ENCODE data around the gene BCAS3.
A peak's percentile ranks its signal among the peaks of the same experiment; 100 is the strongest.
"Not testable (repeated sequence)": the region's sequence is repeated elsewhere in the genome, so short reads cannot be mapped to it uniquely, and the experiment has no call there.

BCAS3 gene
- total RNA-seq: 31.3 to 58.1 (median 47.4) reads per million in 4 donors

DNA sequence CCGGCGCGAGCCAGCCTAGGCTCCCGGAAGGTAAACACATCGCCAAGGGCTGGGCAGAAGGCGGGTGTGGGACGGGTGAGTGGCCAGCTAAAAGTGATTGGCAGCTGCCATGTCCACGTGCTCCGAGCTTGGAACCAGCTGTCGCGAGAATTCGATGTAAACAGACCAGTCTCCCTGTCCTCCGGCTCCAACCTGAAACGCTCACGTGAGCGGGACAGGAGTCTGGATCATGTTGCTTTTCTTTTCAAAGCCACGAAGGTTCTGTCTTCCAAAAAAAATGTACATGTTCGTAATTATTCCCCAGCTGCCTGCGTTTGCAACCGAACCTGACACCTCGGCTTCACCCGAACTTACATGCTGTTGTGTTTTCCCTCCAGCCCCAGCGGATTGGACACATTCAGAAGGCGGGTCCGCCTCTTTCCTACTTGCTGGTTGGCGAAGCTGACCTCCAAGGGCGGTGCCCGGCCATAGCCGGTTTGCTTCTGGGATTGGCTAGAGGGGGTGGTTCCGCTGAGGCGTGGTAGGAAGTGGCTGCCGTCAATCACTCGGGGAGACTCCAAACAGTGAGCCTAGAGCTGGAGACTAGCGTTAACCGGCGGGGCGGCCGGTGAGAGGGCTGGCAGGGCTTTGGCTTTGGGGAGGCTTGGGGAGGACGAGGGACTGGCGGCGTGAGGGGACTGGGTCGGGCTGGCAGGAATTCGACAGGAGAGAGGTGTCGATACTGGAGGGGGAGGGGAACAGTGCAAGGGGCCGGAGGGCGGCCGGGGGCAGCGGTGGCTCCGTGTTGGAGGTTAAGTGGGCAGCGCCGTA lies at the start of gene BCAS3:
BCAS3 (plus strand) TSS at position 544 of the 810 bp plus-strand sequence.
- DNase-seq: peak; percentile 91 to 98 (median 95)

GRCh38 chr17:60628252-60628889 lies 49.3 kb upstream of the BCAS3 start:
- no peak for DNase-seq

DNA sequence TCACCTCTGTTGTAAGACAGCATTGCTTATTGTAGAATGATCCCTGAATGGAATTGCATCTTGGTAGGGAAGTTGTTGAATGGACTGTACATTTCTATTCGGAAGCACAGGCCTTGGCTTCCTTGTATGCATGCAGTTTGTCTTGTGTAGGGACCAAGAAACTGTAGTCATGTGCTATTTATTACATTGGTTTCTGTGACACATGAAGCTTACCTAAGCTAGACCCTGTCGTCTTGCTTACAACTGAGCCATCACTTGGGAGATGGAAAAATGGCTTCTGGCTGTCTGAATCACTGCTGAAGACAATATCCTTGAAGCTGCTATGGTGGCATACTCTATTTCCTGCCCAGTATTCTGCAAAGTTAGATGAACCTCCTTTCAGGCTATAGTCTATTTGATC lies 48.5 kb upstream of the BCAS3 start:
- DNase-seq: no peak

DNA sequence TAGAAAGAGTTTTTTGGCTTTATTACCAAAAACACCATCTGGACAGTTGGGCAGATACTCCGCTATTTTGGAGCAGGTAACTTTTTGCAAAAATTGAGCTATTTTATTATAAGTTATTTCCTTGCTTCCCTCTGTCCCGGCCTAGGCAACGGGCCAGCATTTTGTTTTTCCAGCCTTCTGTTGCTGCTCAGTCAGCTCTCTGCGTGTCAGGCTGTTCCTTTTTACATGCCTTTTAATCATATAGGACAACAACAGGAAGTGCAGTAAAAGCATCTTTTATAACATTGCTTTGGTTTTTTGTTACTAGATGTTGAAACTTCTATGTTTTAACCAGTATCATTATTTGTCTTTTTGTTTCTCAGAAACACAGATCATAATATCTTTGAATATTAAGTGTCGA lies 47.3 kb upstream of the BCAS3 start:
- no peak for DNase-seq

- no peak for DNase-seq
Measured at GRCh38 chr17:60631119-60631518, 46.5 kb upstream of the BCAS3 start.

DNA sequence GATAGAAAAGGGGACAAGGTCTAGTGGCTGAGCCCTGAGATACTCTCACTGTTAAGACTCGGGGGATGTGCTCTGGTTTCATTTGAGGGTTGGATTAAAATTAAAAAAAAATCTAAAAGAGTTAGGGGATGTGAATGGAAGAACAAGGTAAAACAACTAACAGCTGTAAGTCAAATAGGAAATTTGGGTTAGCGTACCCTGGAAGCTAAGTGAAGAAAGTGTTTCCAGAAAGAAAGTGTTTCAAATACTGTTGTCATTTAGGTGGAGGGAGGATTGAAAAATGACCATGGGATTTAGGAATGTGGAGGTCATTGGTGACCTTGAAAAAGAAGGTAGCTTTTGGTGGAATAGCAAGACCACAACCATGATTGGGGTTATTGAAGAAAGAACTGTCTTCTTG lies 40.0 kb upstream of the BCAS3 start:
- no peak for DNase-seq

GRCh38 chr17:60639019-60639330 lies 38.7 kb upstream of the BCAS3 start:
- DNase-seq: no peak

DNA sequence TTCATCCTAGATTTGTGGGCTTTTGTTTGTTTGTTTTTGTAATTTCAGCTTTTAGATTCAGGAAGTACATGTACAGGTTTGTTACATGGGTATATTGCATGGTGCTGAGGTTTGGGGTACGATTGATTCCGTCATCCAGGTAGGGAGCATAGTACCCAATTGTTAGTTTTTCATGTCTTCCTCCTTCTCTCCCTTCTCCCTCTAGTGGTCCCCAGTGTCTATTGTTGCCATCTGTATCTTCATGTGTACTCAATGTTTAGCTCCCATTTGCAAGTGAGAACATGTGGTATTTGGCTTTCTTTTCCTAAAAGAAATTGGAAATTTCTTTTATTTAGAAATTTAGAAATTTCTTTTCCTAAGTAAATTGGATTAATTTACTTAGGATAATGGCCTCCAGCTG lies 37.1 kb upstream of the BCAS3 start:
- DNase-seq: no peak

DNA sequence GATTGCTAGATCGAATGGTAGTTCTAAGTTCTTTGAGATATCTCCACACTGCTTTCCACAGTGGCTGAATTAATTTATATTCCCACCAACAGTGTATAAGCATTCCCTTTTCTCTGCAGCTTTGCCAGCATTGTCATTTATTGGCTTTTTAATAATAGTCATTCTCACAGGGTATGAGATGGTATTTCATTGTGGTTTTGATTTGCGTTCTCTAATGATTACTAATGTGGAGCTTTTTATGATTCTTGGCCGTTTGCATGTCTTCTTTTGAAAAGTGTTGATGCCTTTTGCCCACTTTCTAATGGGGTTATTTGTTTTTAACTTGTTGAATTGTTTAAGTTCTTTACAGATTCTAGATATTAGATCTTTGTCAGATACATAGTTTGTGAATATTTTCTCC lies 36.5 kb upstream of the BCAS3 start:
- no peak for DNase-seq

- DNase-seq: peak in 4 of 5 donors; percentile 13 to 52 (median 35)
Measured at GRCh38 chr17:60641810-60642220, 35.8 kb upstream of the BCAS3 start.

- DNase-seq: no peak
Measured at GRCh38 chr17:60645918-60646523, 31.6 kb upstream of the BCAS3 start.

- no peak for DNase-seq
Measured at GRCh38 chr17:60646701-60647100, 30.9 kb upstream of the BCAS3 start.

GRCh38 chr17:60647705-60648104 lies 29.9 kb upstream of the BCAS3 start:
- DNase-seq: no peak

DNA sequence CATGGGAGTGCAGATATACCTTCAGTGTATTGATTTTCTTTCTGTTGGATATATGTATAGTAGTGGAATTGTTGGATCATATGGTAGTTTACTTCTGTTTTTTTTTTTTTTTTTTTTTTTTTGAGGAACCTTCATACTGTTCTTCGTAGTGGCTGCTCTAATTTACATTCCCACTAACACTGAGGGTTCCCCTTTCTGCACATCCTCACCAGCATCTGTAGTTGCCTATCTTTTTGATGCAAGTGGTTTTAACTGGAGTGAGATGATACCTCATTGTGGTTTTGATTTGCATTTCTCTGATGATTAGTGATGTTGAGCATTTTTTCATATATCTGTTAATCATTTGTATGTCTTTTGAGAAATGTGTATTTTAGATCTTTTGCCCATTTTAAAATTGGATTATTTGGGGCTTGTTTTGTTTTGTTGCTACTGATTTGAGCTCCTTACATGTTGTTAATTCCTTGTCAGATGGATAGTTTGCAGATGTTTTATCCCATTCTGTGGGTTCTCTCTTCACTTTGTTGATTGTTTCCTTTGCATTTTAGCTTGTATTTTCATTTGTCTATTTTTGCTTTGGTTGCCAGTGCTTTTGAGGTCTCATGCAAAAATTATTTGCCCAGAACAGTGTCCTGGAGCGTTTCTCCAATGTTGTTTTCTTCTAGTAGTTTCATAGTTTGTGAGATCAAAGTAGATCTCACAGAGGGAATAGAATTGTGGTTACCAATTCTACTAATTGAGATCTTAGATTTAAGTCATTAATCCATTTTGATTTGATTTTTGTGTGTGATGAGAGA lies 25.0 kb upstream of the BCAS3 start:
- DNase-seq: no peak

- DNase-seq: no peak
Measured at GRCh38 chr17:60653569-60653968, 24.1 kb upstream of the BCAS3 start.

- DNase-seq: no peak
Measured at GRCh38 chr17:60656499-60656898, 21.2 kb upstream of the BCAS3 start.

- DNase-seq: no peak
Measured at GRCh38 chr17:60659156-60659555, 18.5 kb upstream of the BCAS3 start.

DNA sequence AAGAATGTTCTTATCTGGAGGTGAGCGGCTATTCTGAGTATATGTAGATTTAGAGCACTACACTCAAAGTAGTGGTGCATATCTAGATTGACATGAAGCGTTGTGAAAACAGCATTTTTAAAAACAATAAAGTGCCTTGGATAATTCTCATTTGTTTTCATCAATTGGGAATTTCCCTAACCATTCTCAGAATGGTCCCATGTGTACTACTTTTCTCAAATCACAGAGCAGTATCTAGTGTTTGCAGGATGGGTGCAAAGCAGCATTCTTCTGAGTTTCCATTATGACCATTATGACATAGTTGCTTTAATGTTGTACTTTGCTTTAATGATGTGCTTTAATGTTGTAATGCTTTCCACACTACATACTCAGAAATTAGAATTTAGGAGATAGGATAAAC lies 16.2 kb upstream of the BCAS3 start:
- no peak for DNase-seq

- no peak for DNase-seq
Measured at GRCh38 chr17:60664022-60664421, 13.6 kb upstream of the BCAS3 start.

GRCh38 chr17:60665602-60666001 lies 12.0 kb upstream of the BCAS3 start:
- no peak for DNase-seq

DNA sequence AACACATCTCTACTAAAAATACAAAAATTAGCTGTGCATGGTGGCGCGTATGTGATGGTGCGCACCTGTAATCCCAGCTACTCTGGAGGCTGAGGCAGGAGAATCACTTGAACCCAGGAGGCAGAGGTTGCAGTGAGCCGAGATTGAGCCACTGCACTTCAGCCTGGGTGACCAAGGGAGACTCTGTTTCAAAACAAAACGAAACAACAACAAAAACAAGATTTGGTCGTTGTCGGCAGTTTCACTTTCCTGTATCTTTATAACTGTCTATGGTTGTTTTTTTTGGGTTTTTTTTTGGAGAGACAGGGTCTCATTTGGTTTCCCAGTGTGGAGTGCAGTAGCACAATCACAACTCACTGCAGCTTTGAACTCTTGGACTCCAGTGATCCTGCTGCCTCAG lies 8.9 kb upstream of the BCAS3 start:
- not testable (repeated sequence) for DNase-seq

DNA sequence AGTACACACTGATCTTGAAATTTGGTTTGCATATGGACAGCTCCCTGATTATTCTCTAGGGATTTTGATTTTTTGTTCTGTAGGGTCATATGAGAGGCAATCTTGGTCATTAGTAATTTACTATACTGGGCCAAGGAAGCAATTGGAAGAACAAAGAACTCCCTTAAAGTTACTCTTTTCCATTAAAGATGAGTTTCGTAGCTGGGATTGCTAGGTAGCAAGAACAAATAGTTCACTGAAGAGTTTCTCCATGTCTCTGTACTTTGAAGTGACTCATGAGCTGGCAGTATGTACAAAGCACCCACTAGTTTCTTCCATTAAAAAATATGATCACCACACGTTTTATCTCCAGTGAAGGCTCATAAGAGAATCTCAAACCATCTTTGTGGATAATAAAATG lies 6.2 kb upstream of the BCAS3 start:
- no peak for DNase-seq

GRCh38 chr17:60674637-60675036 lies 3.0 kb upstream of the BCAS3 start:
- not testable (repeated sequence) for DNase-seq
